Neural progenitor cell (in vitro differentiated cells): ENCODE measurements around the gene ABHD3.
"Not testable (repeated sequence)": the region's sequence is repeated elsewhere in the genome, so short reads cannot be mapped to it uniquely, and the experiment has no call there.

ENCODE experiments used
- EZH2 ChIP-seq: fragments of 200-600 bp; sonication (generic); IDR thresholded peaks from 2 replicates; pipeline ENCODE4 v1.6.1; 2017; ENCODE audit warnings: antibody characterized with exemption, mild to moderate bottlenecking, moderate library complexity
- EZH2phosphoT487 ChIP-seq: fragments of 200-600 bp; sonication (generic); IDR thresholded peaks from 2 replicates; pipeline ENCODE4 v1.6.1; 2017; ENCODE audit warnings: antibody characterized with exemption
- TF ChIP-seq, protein P1 (sequence below): fragments of 200-600 bp; sonication (generic); IDR thresholded peaks from 2 replicates; pipeline ENCODE4 v1.5.1; 2017; ENCODE audit warnings: antibody characterized with exemption, mild to moderate bottlenecking

GRCh38 chr18:21685556-21685981 lies 19.0 kb downstream of the ABHD3 start:
- TF ChIP-seq EZH2, EZH2phosphoT487: not testable (repeated sequence)
- TF ChIP-seq, protein P1, sequence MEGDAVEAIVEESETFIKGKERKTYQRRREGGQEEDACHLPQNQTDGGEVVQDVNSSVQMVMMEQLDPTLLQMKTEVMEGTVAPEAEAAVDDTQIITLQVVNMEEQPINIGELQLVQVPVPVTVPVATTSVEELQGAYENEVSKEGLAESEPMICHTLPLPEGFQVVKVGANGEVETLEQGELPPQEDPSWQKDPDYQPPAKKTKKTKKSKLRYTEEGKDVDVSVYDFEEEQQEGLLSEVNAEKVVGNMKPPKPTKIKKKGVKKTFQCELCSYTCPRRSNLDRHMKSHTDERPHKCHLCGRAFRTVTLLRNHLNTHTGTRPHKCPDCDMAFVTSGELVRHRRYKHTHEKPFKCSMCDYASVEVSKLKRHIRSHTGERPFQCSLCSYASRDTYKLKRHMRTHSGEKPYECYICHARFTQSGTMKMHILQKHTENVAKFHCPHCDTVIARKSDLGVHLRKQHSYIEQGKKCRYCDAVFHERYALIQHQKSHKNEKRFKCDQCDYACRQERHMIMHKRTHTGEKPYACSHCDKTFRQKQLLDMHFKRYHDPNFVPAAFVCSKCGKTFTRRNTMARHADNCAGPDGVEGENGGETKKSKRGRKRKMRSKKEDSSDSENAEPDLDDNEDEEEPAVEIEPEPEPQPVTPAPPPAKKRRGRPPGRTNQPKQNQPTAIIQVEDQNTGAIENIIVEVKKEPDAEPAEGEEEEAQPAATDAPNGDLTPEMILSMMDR: not testable (repeated sequence)
